Fibroblast of skin of left biceps (primary cell): Measurements from ENCODE around the gene NRGN.

Experiments used
- DNase-seq, 2 experiments: peaks; one replicate each; pipeline ENCODE4 v3.0.0-alpha.2; 2013; ENCODE audit warnings: low read depth in 2 of 2

NRGN gene

GRCh38 chr11:124788521-124788920 lies 48.8 kb downstream of the NRGN start:
- DNase-seq = no peak

- no peak for DNase-seq
Measured at GRCh38 chr11:124791626-124792341, 52.0 kb downstream of the NRGN start.

GRCh38 chr11:124793466-124794278 lies 53.9 kb downstream of the NRGN start:
- DNase-seq = no peak

- no peak for DNase-seq
Measured at GRCh38 chr11:124796312-124796711, 56.6 kb downstream of the NRGN start.
